LNCAP (cell line): Measurements from ENCODE around the gene TARP.

ENCODE experiments used
- TF ChIP-seq, protein P1 (sequence below): fragments of 450-650 bp; IDR thresholded peaks from 2 replicates; pipeline ENCODE4 v1.5.1; 2017; ENCODE audit warnings: mild to moderate bottlenecking

TARP gene

DNA sequence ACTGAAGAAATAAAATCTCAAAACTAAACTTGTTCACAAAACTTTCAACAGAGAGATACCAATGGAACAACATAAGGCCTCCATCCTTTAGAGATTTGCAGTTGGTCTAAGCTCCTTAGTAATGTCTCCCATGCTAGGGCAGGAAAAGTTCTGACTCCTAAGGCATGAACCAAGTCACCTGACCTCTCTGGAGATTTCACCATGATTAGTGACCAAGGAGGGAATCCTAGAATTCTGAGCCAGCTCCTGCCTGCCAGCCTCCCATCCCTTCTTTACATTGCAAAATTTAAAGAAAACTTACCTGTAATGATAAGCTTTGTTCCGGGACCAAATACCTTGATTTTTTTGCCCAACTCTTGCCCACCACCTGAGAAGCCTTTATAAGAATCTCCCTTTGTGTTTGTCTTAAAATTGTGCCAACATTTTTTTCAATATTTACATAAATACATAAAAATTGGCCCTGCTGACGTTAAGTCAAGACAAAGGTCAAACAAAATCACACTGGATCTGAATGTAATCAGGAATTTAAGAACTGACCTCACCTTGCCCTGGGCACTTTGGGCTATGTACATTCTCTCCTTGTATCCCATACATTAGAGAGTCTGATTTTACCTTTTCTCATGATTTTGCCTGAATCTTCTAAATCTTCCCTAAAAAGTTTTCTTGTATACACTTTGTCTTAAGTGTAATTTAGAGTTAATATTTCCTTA, at the start of gene TARP:
TARP (minus strand) TSS at position 351 of the 710 bp plus-strand sequence.
- TF ChIP-seq, protein P1, sequence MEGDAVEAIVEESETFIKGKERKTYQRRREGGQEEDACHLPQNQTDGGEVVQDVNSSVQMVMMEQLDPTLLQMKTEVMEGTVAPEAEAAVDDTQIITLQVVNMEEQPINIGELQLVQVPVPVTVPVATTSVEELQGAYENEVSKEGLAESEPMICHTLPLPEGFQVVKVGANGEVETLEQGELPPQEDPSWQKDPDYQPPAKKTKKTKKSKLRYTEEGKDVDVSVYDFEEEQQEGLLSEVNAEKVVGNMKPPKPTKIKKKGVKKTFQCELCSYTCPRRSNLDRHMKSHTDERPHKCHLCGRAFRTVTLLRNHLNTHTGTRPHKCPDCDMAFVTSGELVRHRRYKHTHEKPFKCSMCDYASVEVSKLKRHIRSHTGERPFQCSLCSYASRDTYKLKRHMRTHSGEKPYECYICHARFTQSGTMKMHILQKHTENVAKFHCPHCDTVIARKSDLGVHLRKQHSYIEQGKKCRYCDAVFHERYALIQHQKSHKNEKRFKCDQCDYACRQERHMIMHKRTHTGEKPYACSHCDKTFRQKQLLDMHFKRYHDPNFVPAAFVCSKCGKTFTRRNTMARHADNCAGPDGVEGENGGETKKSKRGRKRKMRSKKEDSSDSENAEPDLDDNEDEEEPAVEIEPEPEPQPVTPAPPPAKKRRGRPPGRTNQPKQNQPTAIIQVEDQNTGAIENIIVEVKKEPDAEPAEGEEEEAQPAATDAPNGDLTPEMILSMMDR = no peak

DNA sequence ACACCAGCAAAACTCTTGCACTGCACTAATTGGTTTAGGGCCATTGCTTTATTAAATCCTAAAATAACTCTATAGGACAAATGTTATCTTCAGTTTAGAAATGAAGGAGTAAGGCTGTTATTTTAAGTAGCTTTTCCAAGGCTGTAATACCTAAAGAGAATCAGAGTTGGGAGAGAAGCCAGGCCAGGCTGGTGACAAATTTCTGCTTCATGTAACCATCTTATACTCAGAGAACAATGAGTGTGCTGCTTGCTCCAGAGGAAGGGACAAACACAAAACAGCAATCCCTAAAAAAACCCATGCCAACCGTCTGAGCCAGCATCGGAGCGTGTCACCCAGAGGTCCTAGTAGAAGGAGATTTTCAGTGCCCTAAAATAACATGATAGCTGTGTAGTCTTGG, 49.7 kb upstream of the TARP start:
- TF ChIP-seq, protein P1 = no peak

DNA sequence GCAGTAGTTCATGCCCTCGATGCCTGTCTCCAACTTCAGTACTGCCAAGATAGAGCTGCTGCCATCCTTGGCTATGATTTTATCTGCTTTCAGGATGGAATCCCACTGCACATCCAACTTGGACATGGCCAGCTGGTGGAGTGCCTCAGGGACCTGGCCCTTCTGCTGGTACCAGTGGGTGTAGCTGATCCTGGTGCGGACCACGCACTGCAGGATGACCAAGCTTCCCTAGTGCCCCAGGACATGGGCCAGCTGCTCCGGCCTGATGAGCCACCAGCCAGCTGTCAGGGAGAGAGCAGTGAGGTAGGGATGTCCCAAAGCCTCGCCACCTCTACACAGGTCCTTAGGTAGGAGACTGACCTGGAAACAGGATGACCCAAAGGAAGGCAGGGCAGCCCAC, 49.0 kb upstream of the TARP start:
- TF ChIP-seq, protein P1 = no peak

DNA sequence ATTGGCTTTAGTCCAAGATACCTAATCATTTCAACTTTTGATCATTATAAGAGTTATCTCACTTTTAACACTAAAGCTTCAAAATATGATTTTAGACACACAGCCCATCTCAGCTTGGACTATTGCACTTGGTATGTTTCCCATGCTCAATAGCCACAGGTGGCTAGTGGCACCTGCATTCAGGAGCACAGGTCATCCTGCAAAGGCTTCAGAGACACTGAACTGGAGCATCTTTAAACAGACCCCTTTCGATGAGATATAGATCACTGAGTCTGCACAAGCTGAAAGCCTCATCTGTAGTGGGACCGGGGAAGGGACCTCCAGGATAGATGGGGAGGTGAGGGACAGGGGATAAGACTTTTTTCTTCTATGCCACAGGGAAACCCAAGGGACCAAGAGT, 48.5 kb upstream of the TARP start:
- TF ChIP-seq, protein P1 = no peak

DNA sequence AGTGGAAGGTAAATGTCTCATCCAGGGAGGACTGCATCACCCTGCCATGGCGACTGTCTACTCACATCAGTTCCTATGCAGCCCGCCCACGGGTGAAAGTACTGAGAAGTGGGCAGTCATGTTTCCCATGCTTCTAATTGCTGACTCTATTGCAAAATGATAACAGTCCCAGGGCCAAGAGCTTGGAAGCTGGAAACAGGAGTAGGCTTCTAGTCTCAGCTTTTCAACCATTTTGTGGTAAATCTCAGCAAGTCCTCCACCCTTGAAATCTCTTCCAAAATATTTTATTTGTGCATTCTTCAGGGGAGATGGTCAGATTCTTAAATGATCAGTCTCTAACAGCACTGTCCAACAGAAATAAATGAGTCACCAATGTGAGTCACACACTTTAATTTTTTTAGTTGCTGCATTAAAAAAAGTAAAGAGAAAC, 48.1 kb upstream of the TARP start:
- TF ChIP-seq, protein P1 = no peak

DNA sequence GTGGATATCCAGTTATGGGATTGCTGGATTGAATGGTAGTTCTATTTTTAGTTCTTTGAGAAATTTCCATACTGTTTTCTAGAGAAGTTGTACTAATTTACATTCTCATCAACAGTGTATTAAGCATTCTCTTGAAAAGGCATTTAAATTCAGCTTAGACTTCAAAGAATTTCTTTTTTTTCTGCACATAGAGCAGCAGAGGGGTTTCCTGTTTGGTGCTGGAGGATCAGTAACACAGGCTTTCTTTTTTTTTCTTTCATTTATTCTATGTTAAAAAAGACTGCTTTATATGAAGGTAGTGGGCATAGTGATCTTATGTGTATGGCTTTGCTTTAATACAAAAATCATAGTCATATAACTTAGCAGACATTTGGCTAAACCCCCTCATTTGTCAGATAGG, 47.6 kb upstream of the TARP start:
- TF ChIP-seq, protein P1 = no peak

DNA sequence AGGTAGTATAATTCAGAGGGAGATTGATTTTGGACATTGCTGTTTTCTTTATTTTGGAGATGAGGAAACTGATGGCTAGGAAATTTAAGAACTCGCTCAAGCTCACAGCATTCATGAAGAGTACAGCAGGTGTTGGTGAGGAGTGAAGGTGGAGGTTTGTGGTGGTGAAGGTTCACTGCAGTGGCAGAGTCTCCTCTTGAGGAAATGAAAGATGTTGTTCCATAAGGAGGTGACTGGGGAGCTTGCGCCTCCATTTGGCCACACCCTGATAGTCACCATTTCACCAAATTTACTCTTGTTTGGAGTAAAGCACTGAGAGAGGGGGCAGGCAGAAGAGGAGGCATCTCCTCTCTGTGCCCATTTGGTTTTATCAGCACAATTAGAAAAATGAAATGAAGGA, 46.4 kb upstream of the TARP start:
- TF ChIP-seq, protein P1 = no peak
